GM23338 (cell line): Measurements from ENCODE around the gene CASP8. TPM values are rescaled to one million over a fixed set of nuclear protein-coding genes. Genes with fewer than 3 reads are reported as not detected.

ENCODE experiments used
- ATAC-seq: fragments of 200-7000 bp; cut with Tn5 transposase; 3 replicates; pipeline ENCODE4 v1.9.1; 2020
- DNase-seq: peaks from one replicate; pipeline ENCODE4 v3.0.0-alpha.2; 2015; ENCODE audit warnings: low spot score
- H2AFZ ChIP-seq: fragments of 200-600 bp; sonication (generic); 2 replicates; pipeline ENCODE4 v1.8.0; 2016; ENCODE audit warnings: antibody characterized with exemption, mild to moderate bottlenecking, moderate library complexity
- H3F3A ChIP-seq: fragments of 200-600 bp; sonication (generic); replicated peaks from 2 replicates; pipeline ENCODE4 v1.8.0; 2017; ENCODE audit warnings: antibody characterized with exemption, mixed run types, low read depth
- H3K27ac ChIP-seq: fragments of 200-600 bp; sonication (generic); 2 replicates; pipeline ENCODE4 v1.6.1; 2016; ENCODE audit warnings: low read depth
- H3K27me3 ChIP-seq: fragments of 200-600 bp; sonication (generic); 2 replicates; pipeline ENCODE4 v1.8.0; 2016; ENCODE audit warnings: mild to moderate bottlenecking, mixed run types, moderate library complexity; ENCODE audit not compliant: insufficient read depth
- H3K36me3 ChIP-seq: fragments of 200-600 bp; sonication (generic); 2 replicates; pipeline ENCODE4 v1.8.0; 2016; ENCODE audit warnings: mild to moderate bottlenecking; ENCODE audit not compliant: insufficient read depth
- H3K4me1 ChIP-seq: fragments of 200-600 bp; sonication (generic); 2 replicates; pipeline ENCODE4 v1.8.0; 2016; ENCODE audit warnings: mild to moderate bottlenecking, moderate library complexity; ENCODE audit not compliant: insufficient read depth
- H3K4me2 ChIP-seq: fragments of 200-600 bp; sonication (generic); 2 replicates; pipeline ENCODE4 v1.7.1; 2017; ENCODE audit warnings: mixed run types
- H3K4me3 ChIP-seq: fragments of 200-600 bp; sonication (generic); 2 replicates; pipeline ENCODE4 v1.6.1; 2016; ENCODE audit warnings: mixed run types
- H3K79me2 ChIP-seq: fragments of 200-600 bp; sonication (generic); replicated peaks from 2 replicates; pipeline ENCODE4 v1.8.0; 2017; ENCODE audit warnings: mild to moderate bottlenecking; ENCODE audit not compliant: insufficient read depth
- H3K9me2 ChIP-seq: fragments of 200-600 bp; sonication (generic); 2 replicates; pipeline ENCODE4 v1.8.0; 2017; ENCODE audit not compliant: insufficient read depth
- H4K20me1 ChIP-seq: fragments of 200-600 bp; sonication (generic); replicated peaks from 2 replicates; pipeline ENCODE4 v1.8.0; 2017; ENCODE audit warnings: mild to moderate bottlenecking; ENCODE audit not compliant: insufficient read depth
- H3K27ac Mint-ChIP-seq: 2 replicates; pipeline ENCODE4 v1.8.0; 2020; ENCODE audit warnings: inconsistent platforms, mild to moderate bottlenecking, moderate library complexity, mixed read lengths
- H3K27me3 Mint-ChIP-seq: 3 replicates; pipeline ENCODE4 v1.8.0; 2022; ENCODE audit warnings: low read depth, mild to moderate bottlenecking, moderate library complexity, mixed read lengths, inconsistent platforms; ENCODE audit not compliant: insufficient read depth, poor library complexity
- H3K36me3 Mint-ChIP-seq: 3 replicates; pipeline ENCODE4 v1.8.0; 2021; ENCODE audit warnings: low read depth, mild to moderate bottlenecking, inconsistent platforms, moderate library complexity, mixed read lengths
- H3K4me1 Mint-ChIP-seq: 3 replicates; pipeline ENCODE4 v1.8.0; 2020; ENCODE audit warnings: mild to moderate bottlenecking, inconsistent platforms, mixed read lengths
- H3K4me3 Mint-ChIP-seq: 3 replicates; pipeline ENCODE4 v1.8.0; 2021; ENCODE audit warnings: moderate library complexity, mild to moderate bottlenecking, inconsistent platforms, mixed read lengths
- H3K9me3 Mint-ChIP-seq: 3 replicates; pipeline ENCODE4 v1.8.0; 2020; ENCODE audit warnings: moderate library complexity, mild to moderate bottlenecking, inconsistent platforms, mixed read lengths
- CTCF ChIP-seq, 2 experiments: fragments of 200-600 bp in 1 of 2; sonication (generic) in 1 of 2; conservative IDR thresholded peaks; 2 replicates each; pipeline versions ENCODE4 v1.5.1 to v1.6.1; 2016 to 2017; ENCODE audit warnings: antibody characterized with exemption in 2 of 2, low read depth in 2 of 2, mild to moderate bottlenecking in 2 of 2, moderate library complexity in 1 of 2
- EZH2 ChIP-seq: fragments of 200-600 bp; sonication (generic); IDR thresholded peaks from one replicate; pipeline ENCODE4 v1.8.0; 2017; ENCODE audit warnings: antibody characterized with exemption, mild to moderate bottlenecking, low read depth; ENCODE audit not compliant: unreplicated experiment
- EZH2phosphoT487 ChIP-seq: fragments of 200-600 bp; sonication (generic); IDR thresholded peaks from one replicate; pipeline ENCODE4 v1.8.1; 2018; ENCODE audit warnings: antibody characterized with exemption; ENCODE audit not compliant: unreplicated experiment
- NANOG ChIP-seq: IDR thresholded peaks from 2 replicates; pipeline ENCODE4 v1.6.1; 2016; ENCODE audit warnings: antibody characterized with exemption, borderline replicate concordance
- POLR2AphosphoS5 ChIP-seq: IDR thresholded peaks from 2 replicates; pipeline ENCODE4 v1.6.1; 2016; ENCODE audit warnings: antibody characterized with exemption, low read depth
- REST ChIP-seq: IDR thresholded peaks from one replicate; pipeline ENCODE4 v1.6.1; 2018; ENCODE audit warnings: antibody characterized with exemption; ENCODE audit not compliant: unreplicated experiment
- STAT1 ChIP-seq: IDR thresholded peaks from one replicate; pipeline ENCODE4 v1.6.1; 2016; ENCODE audit warnings: antibody characterized with exemption; ENCODE audit not compliant: unreplicated experiment
- ZNF331 ChIP-seq: fragments of 250-450 bp; sonication (Bioruptor Pico); IDR thresholded peaks from 2 replicates; pipeline ENCODE4 v1.5.0; 2020; ENCODE audit warnings: low read depth, mild to moderate bottlenecking, moderate library complexity
- polyA plus RNA-seq: library from polyadenylated mRNA; unstranded; fragments of >200 nt; fragmentation: Nextera tagmentation; extraction: Ambion mirVana; gene quantifications from 2 replicates; pipeline ENCODE4 v1.2.1, GENCODE V29; 2016
- total RNA-seq: library from RNA; depleted of rRNA; stranded (reverse); fragments of >200 nt; shearing (Covaris generic); gene quantifications from 2 replicates; pipeline ENCODE4 v1.2.3, GENCODE V29; 2014

CASP8 gene
- total and polyA plus RNA-seq, 2 experiments from 2014 or later: 2.3 to 3.6 TPM

DNA sequence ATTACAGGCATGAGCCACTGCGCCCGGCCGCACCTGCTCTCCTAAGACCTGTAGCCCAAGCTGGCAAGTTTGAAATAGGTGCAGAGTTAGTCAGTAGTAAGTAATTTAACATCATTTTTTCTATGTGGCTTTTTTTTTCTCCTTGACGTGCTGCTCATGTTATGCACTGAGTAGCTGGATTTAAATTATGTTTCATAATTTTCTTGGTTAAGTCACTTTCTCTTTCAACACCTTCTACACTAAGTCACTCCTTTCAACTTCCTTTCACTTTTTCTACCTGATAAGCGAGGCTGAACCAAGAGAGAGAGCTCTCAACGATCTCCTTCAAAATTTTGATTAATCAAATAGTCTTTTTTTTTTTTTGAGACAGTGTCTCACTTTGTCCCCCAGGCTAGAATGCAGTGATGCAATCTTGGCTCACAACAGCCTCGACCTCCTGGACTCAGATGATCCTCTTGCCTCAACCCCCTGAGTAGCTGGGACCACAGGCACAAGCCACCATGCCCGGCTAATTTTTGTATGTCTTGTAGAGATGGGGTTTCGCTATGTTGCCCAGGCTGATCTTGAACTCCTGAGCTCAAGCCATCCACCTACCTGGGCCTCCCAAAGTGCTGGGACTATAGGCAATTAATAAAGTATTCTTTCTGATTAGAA lies 13.1 kb downstream of the CASP8 start (continued):
- TF ChIP-seq CTCF (conservative IDR thresholded peaks at IDR 0.05; ENCODE audit: low read depth in 2 of 2): no peak
- TF ChIP-seq ZNF331 (CRISPR knock-in tag): no peak

GRCh38 chr2:201275069-201275468 lies 14.7 kb downstream of the CASP8 start:
- Histone ChIP-seq H3K4me1 (no peaks in the 10 kb centered on the region), H3K4me3 (no peak overlapping the region), H3F3A (no peaks in the 10 kb centered on the region), H2AFZ (no peak overlapping the region), H3K9me2 (no peaks in the 10 kb centered on the region), H3K27ac (no peak overlapping the region), H3K79me2 (no peaks in the 10 kb centered on the region), H3K4me2 (no peak overlapping the region), H3K36me3 (no peaks in the 10 kb centered on the region), H3K27me3 (no peaks in the 10 kb centered on the region), H4K20me1 (no peaks in the 10 kb centered on the region)
- Mint-ChIP-seq H3K4me3 (no peak overlapping the region), H3K36me3 (no peaks in the 10 kb centered on the region), H3K9me3 (no peaks in the 10 kb centered on the region), H3K27ac (no peak overlapping the region), H3K4me1 (no peaks in the 10 kb centered on the region), H3K27me3 (no peaks in the 10 kb centered on the region)
- no peak for ATAC-seq
- no peak for DNase-seq
- TF ChIP-seq STAT1 (no peak), POLR2AphosphoS5 (no peak), EZH2 (no peak), REST (no peak), CTCF (conservative IDR thresholded peaks at IDR 0.05; ENCODE audit: low read depth in 2 of 2) (no peak), EZH2phosphoT487 (no peak), NANOG (no peak)
